GM19238 (cell line): ENCODE data around the gene AFAP1L1.
"Not testable (repeated sequence)": the region's sequence is repeated elsewhere in the genome, so short reads cannot be mapped to it uniquely, and the experiment has no call there.

Experiments used
- DNase-seq: peaks from one replicate; pipeline ENCODE4 v3.0.0; 2011; ENCODE audit warnings: low spot score; ENCODE audit not compliant: insufficient read length

Gene AFAP1L1

GRCh38 chr5:149387982-149388381 is 116.3 kb downstream of the AFAP1L1 start:
- no peak for DNase-seq

GRCh38 chr5:149388498-149389190 is 117.0 kb downstream of the AFAP1L1 start:
- no peak for DNase-seq

GRCh38 chr5:149389552-149390495 is 118.2 kb downstream of the AFAP1L1 start:
- no peak for DNase-seq

- DNase-seq = not testable (repeated sequence)
These were observed 119.4 kb downstream of the AFAP1L1 start for GRCh38 chr5:149391076-149391475.
